HG02938 (cell line): ENCODE data around the gene SERPINF2.
"Not testable (repeated sequence)": the region's sequence is repeated elsewhere in the genome, so short reads cannot be mapped to it uniquely, and the experiment has no call there.

Source experiments
- ATAC-seq: cut with Tn5 transposase; IDR thresholded peaks from one replicate; pipeline ENCODE4 v1.9.1; 2021; ENCODE audit warnings: mild to moderate bottlenecking, moderate library complexity; ENCODE audit not compliant: unreplicated experiment

The SERPINF2 gene

GRCh38 chr17:1716076-1716911 is 26.4 kb upstream of the SERPINF2 start:
- ATAC-seq, result peak; percentile 80

DNA sequence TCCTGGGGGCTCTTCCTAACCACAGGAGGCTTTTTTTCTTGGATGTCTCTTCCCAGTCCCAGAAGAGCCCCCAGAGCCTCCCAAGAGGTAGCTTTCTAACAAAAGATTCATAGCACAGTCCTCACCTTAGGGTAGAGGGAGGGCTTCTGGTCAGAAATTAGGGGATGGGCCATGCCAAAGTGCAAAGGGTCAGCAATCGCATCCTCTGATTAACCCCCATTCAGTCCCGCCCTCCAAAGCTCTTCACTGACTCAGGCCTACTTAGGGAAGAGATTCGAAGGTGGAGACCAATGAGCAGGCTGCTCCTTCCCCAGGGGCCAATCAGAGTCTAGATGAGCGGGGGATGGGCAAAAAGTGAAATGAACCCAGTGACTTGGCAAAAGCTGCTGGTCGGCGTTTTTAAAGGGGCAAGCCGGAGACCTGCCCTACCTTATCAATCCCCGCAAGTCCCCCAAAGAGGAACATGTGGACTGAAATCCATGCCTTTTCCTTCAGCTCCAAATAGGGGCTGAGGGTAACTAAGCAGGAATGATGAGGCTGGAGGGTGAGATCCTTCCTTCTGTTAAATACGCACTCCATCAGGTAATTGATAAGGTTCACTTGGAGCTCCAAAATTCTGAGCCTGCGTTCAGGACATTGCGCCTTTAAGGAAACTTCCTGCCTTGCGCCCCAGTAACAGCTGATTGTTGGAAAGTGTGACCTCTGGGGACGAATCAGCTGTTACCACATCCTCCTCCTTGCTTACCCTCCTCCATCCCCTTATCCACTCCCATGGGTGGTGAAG is 25.6 kb upstream of the SERPINF2 start:
- ATAC-seq, result peak; percentile 41

DNA sequence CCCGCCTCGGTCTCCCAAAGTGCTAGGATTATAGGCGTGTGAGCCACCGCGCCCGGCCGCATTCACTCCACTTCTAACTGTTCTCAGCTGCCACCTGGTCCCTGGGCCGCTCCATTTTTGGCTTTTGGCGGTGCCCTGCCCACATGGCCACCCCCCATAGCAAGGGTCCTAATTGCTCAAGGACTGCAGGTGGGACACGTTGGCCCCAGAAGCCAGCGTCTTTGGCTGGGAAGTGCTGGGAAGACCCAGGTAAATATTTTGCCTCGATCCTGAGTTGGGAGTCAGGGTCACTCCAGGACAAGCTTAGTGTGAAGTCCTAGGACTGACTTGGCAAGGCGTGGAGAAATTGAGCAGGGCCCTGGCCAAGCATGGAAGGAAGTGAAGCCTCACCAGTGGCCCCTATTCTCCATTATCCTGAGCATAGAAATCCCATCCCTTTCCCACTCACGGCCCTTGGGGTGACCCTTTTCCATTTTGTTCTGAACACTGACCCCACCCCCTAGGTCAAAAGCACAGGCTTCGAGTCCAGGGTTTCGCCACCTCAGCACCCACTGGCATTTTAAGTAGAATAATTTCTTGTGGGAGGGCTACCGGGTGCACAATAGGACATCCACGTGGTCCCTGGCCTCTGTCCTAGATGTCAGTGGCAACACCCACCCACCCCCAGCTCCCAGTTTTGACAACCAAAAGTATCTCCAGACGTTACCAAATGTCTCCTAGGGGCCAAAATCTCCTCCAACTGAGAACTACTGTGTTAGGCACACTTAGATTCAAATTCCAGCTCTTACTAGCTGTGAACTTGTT is 24.1 kb upstream of the SERPINF2 start:
- ATAC-seq, result no peak

- no peak for ATAC-seq
These were observed 21.8 kb upstream of the SERPINF2 start for GRCh38 chr17:1720856-1721386.

DNA sequence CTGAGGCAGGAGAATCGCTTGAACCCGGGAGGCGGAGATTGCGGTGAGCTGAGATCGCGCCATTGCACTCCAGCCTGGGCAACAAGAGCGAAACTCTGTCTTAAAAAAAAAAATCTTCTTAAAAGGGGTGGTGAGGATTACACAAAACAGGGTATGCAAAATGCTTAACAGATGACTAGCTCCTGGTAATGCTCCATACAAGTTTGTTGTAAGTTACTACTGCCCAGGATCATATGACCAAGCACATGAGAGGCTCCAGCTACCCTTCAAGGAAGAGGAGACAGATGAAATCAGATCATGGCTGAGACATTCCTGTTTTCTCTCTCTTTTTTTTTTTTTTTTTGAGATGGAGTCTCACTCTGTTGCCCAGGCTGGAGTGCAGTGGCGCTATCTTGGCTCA is 20.6 kb upstream of the SERPINF2 start:
- ATAC-seq, result not testable (repeated sequence)

GRCh38 chr17:1724351-1724868 is 18.3 kb upstream of the SERPINF2 start, which contains the start of gene WDR81:
WDR81 (plus strand) TSS chr17:1724704; CDS start chr17:1724960, 256 bp downstream.
- peak; percentile 45 for ATAC-seq

DNA sequence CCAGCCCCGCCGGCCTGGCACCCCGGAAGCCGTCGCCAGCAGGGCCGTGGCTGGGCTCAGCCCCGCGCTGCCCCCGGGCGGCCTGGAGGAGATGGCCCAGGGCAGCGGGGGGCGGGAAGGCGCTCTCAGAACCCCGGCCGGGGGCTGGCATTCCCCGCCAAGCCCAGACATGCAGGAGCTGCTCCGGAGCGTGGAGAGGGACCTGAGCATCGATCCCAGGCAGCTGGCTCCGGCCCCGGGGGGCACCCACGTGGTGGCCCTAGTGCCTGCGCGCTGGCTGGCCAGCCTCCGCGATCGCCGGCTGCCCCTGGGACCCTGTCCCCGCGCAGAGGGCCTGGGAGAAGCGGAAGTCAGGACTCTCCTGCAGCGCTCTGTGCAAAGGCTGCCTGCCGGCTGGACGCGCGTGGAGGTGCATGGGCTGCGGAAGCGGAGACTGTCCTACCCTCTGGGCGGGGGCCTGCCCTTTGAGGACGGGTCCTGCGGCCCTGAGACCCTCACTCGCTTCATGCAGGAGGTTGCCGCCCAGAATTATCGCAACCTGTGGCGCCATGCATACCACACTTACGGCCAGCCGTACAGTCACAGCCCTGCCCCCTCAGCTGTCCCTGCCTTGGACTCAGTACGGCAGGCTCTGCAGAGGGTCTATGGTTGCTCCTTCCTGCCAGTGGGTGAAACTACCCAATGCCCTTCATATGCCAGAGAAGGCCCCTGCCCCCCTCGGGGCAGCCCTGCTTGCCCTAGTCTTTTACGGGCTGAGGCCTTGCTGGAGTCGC is 17.6 kb upstream of the SERPINF2 start:
- peak; percentile 13 for ATAC-seq

GRCh38 chr17:1725642-1726511 is 16.8 kb upstream of the SERPINF2 start:
- no peak for ATAC-seq

- ATAC-seq, result no peak
These were observed 15.9 kb upstream of the SERPINF2 start for GRCh38 chr17:1726626-1727257.

DNA sequence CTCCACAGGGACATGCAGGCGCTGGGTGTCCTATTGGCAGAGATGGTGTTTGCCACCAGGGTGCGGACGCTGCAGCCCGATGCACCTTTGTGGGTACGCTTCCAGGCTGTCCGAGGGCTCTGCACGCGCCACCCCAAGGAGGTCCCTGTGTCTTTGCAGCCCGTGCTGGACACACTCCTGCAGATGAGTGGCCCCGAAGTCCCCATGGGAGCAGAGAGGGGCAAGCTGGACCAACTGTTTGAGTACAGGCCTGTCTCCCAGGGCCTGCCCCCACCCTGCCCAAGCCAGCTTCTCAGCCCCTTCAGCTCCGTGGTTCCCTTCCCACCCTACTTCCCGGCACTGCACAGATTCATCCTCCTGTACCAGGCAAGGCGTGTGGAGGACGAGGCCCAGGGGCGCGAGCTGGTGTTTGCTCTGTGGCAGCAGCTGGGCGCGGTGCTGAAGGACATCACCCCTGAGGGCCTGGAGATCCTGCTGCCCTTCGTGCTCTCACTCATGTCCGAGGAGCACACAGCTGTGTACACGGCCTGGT is 15.3 kb upstream of the SERPINF2 start:
- ATAC-seq, result no peak

- ATAC-seq, result no peak
These were observed 14.6 kb upstream of the SERPINF2 start for GRCh38 chr17:1727876-1728630.

GRCh38 chr17:1729966-1730325 is 12.7 kb upstream of the SERPINF2 start:
- ATAC-seq, result no peak

GRCh38 chr17:1730326-1731193 is 12.1 kb upstream of the SERPINF2 start:
- ATAC-seq, result no peak

DNA sequence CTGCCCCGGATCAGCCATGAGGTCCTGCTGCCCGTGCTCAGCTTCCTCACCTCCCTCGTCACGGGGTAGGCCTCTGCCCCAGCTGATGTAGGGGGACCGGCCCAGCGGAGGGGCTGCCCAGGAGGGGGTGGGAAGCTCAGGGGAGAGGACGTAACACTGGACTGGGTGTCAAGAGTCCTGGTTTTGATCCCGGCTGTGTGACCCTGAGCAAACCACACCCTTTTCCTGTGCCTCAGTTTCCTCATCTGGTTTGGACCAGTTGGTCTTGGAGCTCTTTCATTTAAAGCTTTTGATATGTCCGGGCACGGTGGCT is 11.5 kb upstream of the SERPINF2 start:
- no peak for ATAC-seq

GRCh38 chr17:1732241-1732832 is 10.3 kb upstream of the SERPINF2 start:
- no peak for ATAC-seq

- ATAC-seq, result no peak
These were observed 9.8 kb upstream of the SERPINF2 start for GRCh38 chr17:1732833-1733321.
